NCI-H187 (cell line): ENCODE measurements around the gene NOD2.

ENCODE experiments used
- DNase-seq, 2 experiments: peaks; one replicate each; lab custom pipeline; 2025; lab: John Stamatoyannopoulos, UW

NOD2 gene

DNA sequence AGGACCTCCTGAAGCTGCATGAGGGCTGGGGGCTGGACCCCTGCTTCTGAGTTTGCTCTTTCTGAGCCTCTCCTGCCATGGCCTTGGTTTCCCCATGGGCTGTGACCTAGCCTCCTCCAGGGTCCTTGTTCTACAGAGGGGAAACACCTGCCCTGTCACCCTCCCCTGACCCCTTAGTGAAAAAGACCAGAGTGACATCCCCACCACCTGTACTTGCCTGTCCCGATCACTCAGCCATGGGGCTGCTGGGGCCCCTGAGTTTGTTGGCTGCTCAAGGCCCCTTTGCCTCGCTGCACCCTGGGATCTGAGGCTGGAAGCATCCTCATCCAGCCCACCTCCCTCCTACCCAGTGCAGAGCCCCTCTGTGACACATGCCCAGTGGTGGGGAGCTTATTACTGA lies 800 bp downstream of the NOD2 start:
- no peak for DNase-seq

DNA sequence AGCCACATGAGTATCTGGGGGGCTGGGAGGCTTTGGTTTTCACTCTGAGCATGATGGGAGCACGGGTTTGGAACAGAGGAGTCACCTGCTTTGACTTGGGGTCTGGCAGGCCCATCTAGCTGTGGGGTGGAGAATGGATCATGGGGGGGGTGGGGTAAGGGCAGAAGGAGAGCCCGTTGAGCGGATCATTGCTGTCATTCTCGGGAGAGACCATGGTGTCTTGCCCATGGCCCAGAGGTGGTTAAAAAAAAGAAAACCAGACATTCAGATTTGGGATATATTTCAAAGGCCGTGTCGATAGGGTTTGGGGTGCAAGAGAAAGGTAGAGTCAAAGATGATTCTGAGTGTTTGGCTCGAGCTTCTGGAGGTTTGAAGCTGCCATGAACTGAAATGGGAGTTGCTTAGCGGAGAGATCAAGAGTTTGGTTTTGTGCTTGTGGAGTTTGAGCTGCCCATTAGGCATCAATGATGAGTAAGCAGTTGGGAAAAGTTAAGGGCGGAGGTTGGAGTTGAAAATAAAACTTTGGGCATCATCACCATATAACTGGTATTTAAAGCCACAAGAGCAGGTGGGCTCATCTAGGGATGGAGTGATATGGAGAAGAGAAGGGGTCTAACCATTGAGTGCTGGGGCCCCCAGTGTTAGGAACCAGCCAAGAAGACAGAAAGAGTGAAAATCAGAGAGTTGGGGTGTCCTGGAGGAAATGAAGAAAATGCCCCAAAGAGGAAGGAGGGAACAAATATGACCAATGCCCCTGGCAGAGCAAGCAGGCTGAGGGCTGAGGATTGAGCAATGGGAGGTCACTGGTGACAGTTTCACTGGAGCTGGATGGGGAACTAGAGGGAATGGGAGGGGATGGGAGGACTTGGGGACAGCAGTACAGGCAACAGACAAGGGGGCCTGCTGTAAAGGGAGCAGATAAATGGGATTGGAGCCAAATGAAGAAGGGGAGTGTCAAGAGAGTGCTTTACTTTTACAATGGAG lies 1.9 kb downstream of the NOD2 start:
- no peak for DNase-seq

DNA sequence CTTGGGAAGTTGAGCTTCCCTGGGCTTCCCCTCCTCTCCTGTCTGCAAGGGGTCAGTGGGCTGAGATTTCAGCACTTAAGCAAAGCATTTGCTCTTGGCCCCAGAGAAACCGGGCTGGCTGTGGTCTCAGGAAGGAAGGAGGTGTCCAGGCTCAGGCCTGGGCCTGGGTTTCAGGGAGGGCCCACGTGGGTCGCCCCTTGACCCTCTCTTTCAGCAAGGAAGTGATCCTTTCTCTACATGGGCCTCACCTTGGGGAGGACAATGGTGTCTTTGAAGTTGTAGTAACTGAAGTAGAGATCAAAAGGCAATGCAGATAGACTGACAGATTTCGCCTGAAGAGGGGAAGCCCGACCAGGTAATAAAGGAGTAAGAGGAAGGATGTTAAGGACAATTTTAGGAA lies 2.7 kb downstream of the NOD2 start:
- no peak for DNase-seq

DNA sequence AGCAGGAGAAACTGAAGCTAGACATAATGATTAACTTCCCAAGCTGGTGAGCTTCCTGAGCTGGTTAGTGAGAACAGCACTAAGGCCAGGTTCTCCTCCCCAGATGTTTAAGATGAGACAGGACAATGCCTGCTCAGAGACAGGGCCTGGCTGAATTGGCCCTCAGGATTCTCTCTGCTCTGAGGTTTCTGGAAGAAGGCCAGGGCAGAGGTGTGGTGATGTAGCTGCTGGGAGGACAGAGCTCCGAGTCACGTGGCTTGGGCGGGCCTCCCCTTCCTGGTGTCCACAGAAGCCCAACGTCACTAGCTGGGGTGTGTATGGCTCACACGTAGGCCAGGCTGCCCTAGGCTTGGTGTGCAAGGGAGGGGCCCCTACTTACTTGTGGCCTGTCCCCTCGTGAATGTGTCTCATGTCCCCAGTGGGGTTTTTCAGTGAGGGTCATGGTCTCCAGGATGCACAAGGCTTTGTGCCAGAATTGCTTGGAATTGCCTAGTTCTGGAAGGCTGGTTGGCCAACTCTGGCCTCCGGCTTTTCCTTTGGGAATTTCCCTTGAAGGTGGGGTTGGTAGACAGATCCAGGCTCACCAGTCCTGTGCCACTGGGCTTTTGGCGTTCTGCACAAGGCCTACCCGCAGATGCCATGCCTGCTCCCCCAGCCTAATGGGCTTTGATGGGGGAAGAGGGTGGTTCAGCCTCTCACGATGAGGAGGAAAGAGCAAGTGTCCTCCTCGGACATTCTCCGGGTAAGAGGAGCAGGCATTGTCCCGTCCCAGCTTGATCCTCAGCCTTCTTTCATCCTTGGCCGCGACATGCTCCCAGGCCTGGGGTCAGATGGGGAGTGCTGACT lies 3.4 kb downstream of the NOD2 start:
- no peak for DNase-seq

DNA sequence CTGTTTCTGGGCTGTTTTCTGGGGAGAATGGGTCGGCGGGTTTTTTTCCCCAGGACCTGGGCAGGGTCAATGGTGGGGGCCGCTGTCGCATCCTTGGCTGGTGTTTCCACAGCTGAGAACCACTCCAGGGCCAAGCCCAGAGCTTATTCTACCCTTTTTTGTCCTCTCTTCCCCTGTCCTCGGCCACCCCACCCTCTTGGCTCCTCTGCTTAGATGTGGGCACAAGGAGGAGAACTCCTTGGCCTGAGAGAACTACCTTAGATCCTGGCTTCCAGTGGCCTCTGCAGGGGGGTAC lies 4.0 kb downstream of the NOD2 start:
- DNase-seq: no peak

DNA sequence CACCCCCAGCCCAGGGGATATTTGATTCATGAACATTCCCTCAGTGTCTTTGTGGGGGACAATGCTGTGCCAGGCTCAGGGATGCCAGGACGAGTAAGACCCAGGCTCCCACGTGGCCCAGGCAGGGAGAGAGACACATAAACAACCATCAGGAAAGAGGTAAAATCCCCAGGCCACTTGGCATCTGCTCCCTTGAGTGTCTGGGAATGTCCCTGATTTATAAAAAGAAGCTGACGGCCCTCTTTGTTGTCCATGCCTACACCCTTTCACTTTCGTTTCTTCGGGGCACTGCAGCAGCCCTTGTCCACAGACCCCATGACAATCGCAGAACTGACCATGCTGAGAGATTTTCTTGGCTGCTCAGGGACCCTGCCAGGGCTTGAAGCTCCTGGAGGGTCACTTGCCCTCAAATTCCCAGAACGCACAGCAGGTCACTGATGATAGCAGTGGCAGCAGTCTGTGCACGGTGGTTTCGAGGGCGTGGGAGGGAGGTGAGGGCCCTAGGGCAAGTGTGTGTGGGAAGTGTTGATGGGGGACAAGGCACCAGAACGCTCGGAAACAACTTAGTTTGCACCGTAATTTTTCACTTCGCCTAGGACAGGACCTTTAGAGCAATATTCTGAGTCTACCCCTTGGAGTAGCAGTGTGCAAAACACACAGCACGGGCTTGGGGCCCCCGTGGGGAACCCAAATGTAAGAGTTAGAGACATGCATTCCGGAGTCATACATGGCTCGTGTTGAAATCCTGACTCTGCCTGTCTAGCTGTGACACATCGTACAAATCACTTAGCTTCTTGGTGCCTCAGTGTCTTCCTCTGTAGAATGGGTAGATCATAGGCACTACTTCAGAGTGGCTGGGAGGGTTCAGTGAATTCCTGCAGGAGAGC lies 4.7 kb downstream of the NOD2 start:
- no peak for DNase-seq

DNA sequence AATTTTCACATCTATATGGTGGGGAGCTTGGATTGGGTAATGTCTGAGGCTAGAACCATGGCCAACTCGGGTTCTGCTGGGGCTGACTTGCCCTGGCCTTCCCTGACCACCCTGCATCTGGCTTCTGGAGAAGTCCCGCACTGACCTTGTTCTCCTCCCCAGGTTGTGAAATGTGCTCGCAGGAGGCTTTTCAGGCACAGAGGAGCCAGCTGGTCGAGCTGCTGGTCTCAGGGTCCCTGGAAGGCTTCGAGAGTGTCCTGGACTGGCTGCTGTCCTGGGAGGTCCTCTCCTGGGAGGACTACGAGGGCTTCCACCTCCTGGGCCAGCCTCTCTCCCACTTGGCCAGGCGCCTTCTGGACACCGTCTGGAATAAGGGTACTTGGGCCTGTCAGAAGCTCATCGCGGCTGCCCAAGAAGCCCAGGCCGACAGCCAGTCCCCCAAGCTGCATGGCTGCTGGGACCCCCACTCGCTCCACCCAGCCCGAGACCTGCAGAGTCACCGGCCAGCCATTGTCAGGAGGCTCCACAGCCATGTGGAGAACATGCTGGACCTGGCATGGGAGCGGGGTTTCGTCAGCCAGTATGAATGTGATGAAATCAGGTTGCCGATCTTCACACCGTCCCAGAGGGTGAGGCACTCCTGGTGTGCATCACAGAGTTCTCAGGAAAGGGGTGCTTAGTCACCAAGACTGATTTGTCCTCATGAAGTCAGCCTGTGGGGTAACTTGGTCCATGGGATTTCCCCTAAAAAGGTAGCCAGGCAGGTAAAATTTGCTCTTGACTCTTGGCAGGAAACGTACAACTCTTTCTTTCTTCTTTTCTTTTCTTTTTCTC lies 6.1 kb downstream of the NOD2 start:
- no peak for DNase-seq

DNA sequence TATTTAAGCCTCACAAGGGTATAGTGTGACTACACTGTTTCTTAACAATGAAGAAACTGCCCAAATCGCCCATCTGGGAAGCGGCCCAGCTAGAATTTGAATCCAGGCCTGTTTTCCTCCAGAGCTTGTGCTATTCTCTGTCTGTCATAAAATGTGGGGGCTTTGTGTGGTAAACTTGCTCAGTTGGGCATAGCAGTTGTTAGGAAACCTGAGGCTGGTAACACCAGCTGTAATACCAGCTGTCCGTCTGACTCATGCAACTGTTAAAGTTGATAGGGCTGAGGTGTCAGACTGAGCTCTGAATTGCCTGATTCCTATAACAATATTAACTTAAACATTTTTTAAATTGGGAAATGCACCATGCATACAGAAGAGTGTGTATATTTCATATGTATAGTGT lies 9.3 kb downstream of the NOD2 start:
- DNase-seq: no peak

DNA sequence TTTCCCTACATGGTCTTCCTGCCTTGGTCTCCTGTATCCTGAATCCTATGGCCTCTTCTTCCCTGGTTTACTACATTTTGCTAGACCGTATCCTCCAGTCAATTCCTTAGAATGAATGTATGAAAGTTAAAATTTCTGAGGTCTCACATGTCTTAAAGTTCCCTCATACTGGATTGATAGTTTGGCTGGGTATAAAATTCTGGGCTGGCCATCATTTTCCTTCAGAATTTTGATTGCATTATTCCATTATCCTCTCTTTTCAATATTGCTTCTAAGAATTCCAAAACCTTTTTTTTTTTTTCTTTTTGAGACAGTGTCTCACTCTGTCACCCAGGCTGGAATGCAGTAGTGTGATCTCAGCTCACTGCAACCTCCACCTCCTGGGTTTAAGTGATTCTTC lies 10.8 kb downstream of the NOD2 start:
- no peak for DNase-seq

DNA sequence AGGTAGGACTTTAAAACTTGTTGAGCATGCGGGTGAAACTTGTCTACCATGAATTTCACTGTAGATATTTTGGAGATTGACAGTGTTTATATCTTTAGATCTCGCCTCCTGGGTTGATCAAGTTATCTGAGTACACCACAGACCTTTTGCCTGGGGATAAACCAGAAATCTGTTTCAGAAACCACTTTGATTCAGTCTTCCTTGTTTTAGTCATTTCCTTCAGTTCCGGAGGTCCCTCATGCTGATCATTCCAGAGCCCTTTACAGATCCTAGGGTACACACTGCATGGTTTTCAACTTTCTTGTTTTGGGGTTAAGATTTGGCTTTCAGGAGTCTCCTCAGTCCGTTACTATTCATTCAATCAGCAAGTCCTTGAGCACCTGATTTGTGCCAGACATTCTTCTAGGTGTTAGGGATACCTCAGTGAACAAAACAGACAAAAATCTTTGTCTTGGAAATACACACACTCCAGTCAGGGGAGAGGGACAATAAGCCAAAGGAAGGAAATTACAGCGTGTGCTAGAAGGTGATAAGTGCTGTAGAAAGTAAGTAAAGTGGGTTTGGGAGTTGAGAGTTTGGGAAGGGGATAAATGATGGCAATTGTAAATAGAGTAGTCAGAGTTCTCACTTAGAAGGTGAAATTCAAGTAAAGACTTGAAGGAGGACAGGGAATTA lies 12.2 kb downstream of the NOD2 start:
- no peak for DNase-seq

DNA sequence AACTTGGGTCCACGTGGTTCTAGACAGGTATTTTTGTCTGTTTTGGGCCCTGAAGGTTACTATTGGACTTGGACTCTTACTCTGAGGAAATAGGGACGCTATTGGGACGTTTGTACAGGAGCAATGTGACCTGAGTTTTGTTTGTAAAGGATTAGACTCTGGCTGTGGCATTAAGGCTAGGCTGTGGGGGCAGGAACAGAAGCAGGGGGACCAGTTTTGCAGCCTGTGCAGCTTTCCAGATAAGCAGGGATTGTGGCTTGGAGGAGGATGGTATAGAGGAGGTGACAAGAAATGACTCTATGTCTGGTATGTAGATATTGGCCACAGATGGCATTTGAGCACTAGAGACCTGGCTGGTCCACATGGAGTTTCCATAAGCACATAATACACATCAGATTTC lies 12.8 kb downstream of the NOD2 start:
- no peak for DNase-seq

DNA sequence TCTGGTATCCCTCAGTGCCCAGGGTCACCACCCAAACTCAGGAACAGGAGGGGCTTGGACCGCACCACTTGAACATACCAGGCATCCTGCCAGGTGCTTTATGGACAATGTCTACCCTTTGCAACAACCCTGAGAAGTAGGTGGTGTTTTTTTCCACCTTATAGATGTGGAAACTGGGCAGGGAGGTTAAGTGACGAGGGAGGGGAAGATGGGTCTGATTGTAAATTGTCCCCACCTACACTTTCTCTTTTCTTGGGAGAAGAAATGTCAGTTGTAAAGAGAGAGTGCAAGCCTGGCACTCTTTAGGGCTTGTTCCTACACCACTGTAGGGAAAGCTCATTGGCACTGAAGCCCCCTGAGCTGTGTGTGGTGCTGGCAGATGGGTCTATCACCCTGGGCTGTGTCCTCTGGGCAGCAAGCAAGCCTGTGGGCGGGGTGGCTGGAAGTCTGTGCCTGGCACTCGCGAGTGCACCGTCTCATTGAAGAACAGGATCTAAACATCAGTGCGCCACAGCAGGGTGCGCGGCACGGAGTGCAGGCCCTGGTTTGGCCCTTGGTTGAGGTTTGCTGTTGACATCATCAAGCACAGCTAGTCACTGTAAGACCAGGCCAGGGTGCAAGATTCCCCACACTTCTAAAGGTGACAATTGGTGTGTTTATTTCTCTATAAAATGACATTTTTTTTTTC lies 15.1 kb downstream of the NOD2 start:
- DNase-seq: no peak

DNA sequence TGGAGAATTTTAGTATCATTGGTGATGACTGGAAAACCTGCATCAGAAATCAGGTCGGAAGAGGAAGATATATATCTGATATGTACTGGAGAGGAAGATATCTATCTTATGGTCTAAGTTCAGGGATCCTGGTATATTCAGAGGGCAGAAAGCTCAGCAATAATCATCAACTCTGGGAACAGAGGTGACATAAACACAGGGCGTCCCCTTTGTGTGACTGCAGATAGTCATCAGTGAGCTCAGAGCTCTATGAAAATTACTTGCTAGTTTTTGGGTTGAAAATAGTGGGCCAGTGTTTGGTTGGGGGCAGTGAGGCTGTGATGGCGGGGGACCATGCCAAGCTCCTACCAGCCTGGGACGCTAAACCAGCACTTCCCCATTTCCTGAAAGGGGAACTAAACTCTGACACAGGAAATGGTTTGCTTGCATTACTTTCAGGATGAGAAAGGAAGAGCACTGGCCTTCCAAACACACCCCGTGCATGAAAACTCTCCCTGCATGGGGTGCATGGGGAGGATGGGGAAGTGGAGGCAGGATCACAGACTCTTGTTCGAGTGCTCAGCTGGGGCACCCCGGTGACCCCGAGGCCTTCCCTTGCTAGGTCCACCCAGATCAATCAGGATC lies 15.8 kb downstream of the NOD2 start:
- no peak for DNase-seq

DNA sequence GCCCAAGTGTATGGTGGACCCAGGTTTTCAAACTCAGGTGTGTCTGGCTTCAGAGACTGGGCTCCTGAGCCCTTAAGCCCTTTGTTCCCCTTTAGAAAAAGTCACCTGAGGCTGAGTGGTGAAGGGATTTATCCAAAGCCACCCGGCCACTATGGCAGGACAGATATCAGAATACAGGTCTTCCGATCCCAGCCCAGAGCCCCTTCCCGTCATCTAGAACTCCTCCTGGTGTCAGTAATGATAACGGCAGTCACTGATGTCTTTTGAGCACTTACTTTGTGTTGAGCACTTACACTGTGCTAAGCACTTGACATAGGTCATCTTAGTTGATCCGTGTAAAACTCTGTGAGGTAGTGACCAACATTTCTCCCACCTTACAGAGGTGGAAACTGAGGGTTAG lies 16.6 kb downstream of the NOD2 start:
- DNase-seq: no peak

DNA sequence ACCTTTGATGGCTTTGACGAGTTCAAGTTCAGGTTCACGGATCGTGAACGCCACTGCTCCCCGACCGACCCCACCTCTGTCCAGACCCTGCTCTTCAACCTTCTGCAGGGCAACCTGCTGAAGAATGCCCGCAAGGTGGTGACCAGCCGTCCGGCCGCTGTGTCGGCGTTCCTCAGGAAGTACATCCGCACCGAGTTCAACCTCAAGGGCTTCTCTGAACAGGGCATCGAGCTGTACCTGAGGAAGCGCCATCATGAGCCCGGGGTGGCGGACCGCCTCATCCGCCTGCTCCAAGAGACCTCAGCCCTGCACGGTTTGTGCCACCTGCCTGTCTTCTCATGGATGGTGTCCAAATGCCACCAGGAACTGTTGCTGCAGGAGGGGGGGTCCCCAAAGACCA lies 17.6 kb downstream of the NOD2 start:
- DNase-seq: no peak

DNA sequence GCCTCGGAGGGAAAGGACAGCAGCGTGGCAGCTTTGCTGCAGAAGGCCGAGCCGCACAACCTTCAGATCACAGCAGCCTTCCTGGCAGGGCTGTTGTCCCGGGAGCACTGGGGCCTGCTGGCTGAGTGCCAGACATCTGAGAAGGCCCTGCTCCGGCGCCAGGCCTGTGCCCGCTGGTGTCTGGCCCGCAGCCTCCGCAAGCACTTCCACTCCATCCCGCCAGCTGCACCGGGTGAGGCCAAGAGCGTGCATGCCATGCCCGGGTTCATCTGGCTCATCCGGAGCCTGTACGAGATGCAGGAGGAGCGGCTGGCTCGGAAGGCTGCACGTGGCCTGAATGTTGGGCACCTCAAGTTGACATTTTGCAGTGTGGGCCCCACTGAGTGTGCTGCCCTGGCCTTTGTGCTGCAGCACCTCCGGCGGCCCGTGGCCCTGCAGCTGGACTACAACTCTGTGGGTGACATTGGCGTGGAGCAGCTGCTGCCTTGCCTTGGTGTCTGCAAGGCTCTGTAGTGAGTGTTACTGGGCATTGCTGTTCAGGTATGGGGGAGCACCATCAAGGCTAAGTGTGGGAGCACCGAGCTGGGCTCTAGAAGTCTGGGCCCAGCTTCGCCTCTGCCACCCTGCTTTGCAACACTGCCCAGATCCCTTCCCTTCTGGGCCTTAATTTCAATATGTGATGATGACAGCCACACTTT lies 18.6 kb downstream of the NOD2 start:
- DNase-seq: no peak

DNA sequence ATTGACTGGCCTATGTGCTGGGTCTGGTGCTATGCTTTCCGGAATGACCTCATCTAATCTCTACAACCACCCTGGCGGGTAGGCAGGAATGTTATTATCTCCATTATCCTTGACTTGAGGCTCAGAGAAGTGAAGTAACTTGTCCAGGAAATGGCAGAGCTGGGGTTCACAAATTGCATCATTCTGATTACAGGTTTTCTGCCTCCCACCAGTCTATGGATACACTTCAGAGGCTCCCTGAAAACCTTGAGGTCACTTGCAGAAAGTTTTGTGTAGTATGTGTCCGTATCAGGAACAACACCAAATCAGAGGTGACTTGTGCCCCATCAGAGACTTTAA lies 19.1 kb downstream of the NOD2 start:
- DNase-seq: no peak

DNA sequence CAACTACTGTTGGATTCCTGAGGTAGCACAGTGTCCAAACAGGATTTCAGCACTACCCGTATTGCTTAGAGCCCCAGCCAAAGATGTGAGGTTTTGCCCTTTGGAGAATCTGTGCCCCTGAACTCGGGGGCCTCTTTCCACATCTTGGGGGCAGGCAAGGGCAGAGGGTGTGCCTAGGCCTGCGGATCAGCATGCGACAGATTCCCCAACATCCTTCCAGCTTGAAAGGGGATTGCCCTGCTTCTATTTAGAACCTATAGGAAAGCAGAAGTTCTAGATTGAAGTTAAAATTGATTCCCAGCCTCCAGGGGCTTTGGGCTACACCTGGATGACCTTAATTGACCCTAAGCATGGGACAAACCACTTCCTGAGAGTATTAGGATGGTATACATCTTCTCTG lies 19.6 kb downstream of the NOD2 start:
- DNase-seq: no peak

DNA sequence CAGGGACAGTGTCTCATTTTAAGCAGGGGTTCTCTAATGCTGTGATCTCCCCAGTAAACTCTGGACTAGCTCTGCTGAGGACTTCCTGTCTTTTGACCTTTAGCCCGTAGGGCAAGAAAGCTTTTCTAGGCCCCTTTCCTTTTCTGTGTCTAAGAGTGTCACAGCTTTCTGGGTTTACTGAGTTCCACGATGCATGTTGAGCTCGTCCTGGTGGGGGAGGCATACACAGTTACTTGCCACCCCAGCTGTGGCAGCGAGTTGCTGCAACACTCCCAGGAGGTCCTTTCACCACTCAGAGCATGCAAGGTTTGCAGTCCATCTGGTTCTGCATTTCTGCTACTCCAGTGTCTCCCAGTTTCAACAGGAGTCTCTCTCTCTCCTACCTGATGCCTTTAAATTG lies 23.7 kb downstream of the NOD2 start:
- DNase-seq: no peak
